H9 (cell line): ENCODE results near the gene OR51A7. TPM values are rescaled to one million over a fixed set of nuclear protein-coding genes. Genes with fewer than 3 reads are reported as not detected.

Experiments
- DNase-seq: peaks from one replicate; pipeline ENCODE4 v3.0.0-alpha.2; 2017
- H2AFZ ChIP-seq: one replicate; pipeline ENCODE4 v1.6.1; 2013; ENCODE audit warnings: mild to moderate bottlenecking, low read length, control low read depth, moderate library complexity
- H2AK5ac ChIP-seq: 2 replicates; pipeline ENCODE4 v1.6.1; 2013; ENCODE audit warnings: low read length, control low read depth, mixed read lengths; ENCODE audit not compliant: insufficient read length
- H2BK120ac ChIP-seq: one replicate; pipeline ENCODE4 v1.6.1; 2013; ENCODE audit warnings: low read depth, mild to moderate bottlenecking, low read length, control low read depth, inconsistent platforms; ENCODE audit not compliant: poor library complexity, severe bottlenecking
- H2BK12ac ChIP-seq: 2 replicates; pipeline ENCODE4 v1.6.1; 2013; ENCODE audit warnings: low read length, control low read depth, mixed read lengths, low read depth; ENCODE audit not compliant: insufficient read length
- H2BK15ac ChIP-seq: 2 replicates; pipeline ENCODE4 v1.6.1; 2013; ENCODE audit warnings: low read depth, low read length, control low read depth
- H2BK20ac ChIP-seq: one replicate; pipeline ENCODE4 v1.6.1; 2013; ENCODE audit warnings: low read depth, mild to moderate bottlenecking, low read length, control low read depth, inconsistent platforms; ENCODE audit not compliant: poor library complexity, severe bottlenecking
- H2BK5ac ChIP-seq: 2 replicates; pipeline ENCODE4 v1.6.1; 2013; ENCODE audit warnings: low read length, control low read depth, mixed read lengths; ENCODE audit not compliant: insufficient read length
- H3K14ac ChIP-seq: 2 replicates; pipeline ENCODE4 v1.6.1; 2013; ENCODE audit warnings: low read length, control low read depth; ENCODE audit not compliant: insufficient read depth
- H3K18ac ChIP-seq: 2 replicates; pipeline ENCODE4 v1.6.1; 2013; ENCODE audit warnings: low read depth, mild to moderate bottlenecking, mixed read lengths, low read length, control low read depth; ENCODE audit not compliant: insufficient read length
- H3K23ac ChIP-seq: 2 replicates; pipeline ENCODE4 v1.6.1; 2013; ENCODE audit warnings: low read length, control low read depth, mixed read lengths, low read depth; ENCODE audit not compliant: insufficient read length
- H3K23me2 ChIP-seq: 2 replicates; pipeline ENCODE4 v1.6.1; 2013; ENCODE audit warnings: low read depth, mild to moderate bottlenecking, mixed read lengths, low read length, control low read depth; ENCODE audit not compliant: insufficient read length, poor library complexity, severe bottlenecking
- H3K27ac ChIP-seq: 2 replicates; pipeline ENCODE4 v1.5.1; 2013; ENCODE audit warnings: low read length, control low read depth, mixed read lengths, low read depth; ENCODE audit not compliant: insufficient read length
- H3K27me3 ChIP-seq: 2 replicates; pipeline ENCODE4 v1.6.1; 2013; ENCODE audit warnings: low read length, control low read depth, inconsistent platforms; ENCODE audit not compliant: insufficient read depth
- H3K4ac ChIP-seq: 2 replicates; pipeline ENCODE4 v1.6.1; 2013; ENCODE audit warnings: low read depth, mild to moderate bottlenecking, control low read depth, inconsistent platforms, low read length, moderate library complexity
- H3K4me1 ChIP-seq: 2 replicates; pipeline ENCODE4 v1.6.1; 2013; ENCODE audit warnings: low read length, control low read depth, inconsistent platforms; ENCODE audit not compliant: insufficient read depth
- H3K4me2 ChIP-seq: 2 replicates; pipeline ENCODE4 v1.6.1; 2013; ENCODE audit warnings: low read length, control low read depth, mixed read lengths; ENCODE audit not compliant: insufficient read length, insufficient read depth
- H3K56ac ChIP-seq: 2 replicates; pipeline ENCODE4 v1.6.1; 2013; ENCODE audit warnings: low read depth, mild to moderate bottlenecking, mixed read lengths, low read length, control low read depth; ENCODE audit not compliant: insufficient read length
- H3K79me1 ChIP-seq: 2 replicates; pipeline ENCODE4 v1.6.1; 2013; ENCODE audit warnings: low read depth, mild to moderate bottlenecking, moderate library complexity, low read length, control low read depth, inconsistent platforms; ENCODE audit not compliant: insufficient read depth, poor library complexity, severe bottlenecking
- H3K79me2 ChIP-seq: 2 replicates; pipeline ENCODE4 v1.6.1; 2013; ENCODE audit warnings: low read length, control low read depth, inconsistent platforms; ENCODE audit not compliant: insufficient read depth
- H3K9ac ChIP-seq: 2 replicates; pipeline ENCODE4 v1.6.1; 2013; ENCODE audit warnings: low read length, control low read depth, mixed read lengths; ENCODE audit not compliant: insufficient read length; ENCODE audit errors: extremely low read depth
- H3K9me3 ChIP-seq: one replicate; pipeline ENCODE4 v1.6.1; 2013; ENCODE audit warnings: low read depth, low read length, inconsistent platforms; ENCODE audit not compliant: control insufficient read depth
- H3T11ph ChIP-seq: one replicate; pipeline ENCODE4 v1.6.1; 2013; ENCODE audit warnings: mild to moderate bottlenecking, low read length, control low read depth, inconsistent platforms
- H4K20me1 ChIP-seq: one replicate; pipeline ENCODE4 v1.6.1; 2013; ENCODE audit not compliant: control insufficient read depth, insufficient read length, insufficient read depth
- H4K5ac ChIP-seq: 2 replicates; pipeline ENCODE4 v1.6.1; 2013; ENCODE audit warnings: low read depth, mild to moderate bottlenecking, mixed read lengths, low read length, control low read depth; ENCODE audit not compliant: insufficient read length
- H4K8ac ChIP-seq: replicated peaks from 2 replicates; pipeline ENCODE4 v1.6.1; 2013; ENCODE audit warnings: low read length, control low read depth, mixed read lengths, low read depth; ENCODE audit not compliant: insufficient read length
- H4K91ac ChIP-seq: 2 replicates; pipeline ENCODE4 v1.6.1; 2013; ENCODE audit warnings: low read depth, mild to moderate bottlenecking, moderate library complexity, mixed read lengths, low read length, control low read depth; ENCODE audit not compliant: insufficient read length
- H3K27ac Mint-ChIP-seq, 3 experiments: 2 replicates in 2 of 3; 3 replicates in 1 of 3; pipeline ENCODE4 v1.8.0; 2020 to 2021; ENCODE audit warnings: mixed read lengths in 3 of 3, mild to moderate bottlenecking in 1 of 3, moderate library complexity in 1 of 3
- H3K27me3 Mint-ChIP-seq: 2 replicates; pipeline ENCODE4 v1.8.0; 2021; ENCODE audit warnings: low read depth, mild to moderate bottlenecking, moderate library complexity, mixed read lengths
- H3K36me3 Mint-ChIP-seq, 3 experiments: 2 replicates in 2 of 3; 3 replicates in 1 of 3; pipeline ENCODE4 v1.8.0; 2020 to 2021; ENCODE audit warnings: low read depth in 3 of 3, mixed read lengths in 3 of 3; ENCODE audit not compliant: insufficient read depth in 1 of 3
- H3K4me1 Mint-ChIP-seq, 2 experiments: 2 replicates each; pipeline ENCODE4 v1.8.0; 2020; ENCODE audit warnings: mixed read lengths in 2 of 2
- H3K4me3 Mint-ChIP-seq, 2 experiments: 2 replicates in 1 of 2; 3 replicates in 1 of 2; pipeline ENCODE4 v1.8.0; 2020 to 2021; ENCODE audit warnings: mild to moderate bottlenecking in 2 of 2, mixed read lengths in 2 of 2, moderate library complexity in 1 of 2
- H3K9me3 Mint-ChIP-seq, 2 experiments: 2 replicates in 1 of 2; 3 replicates in 1 of 2; pipeline ENCODE4 v1.8.0; 2020; ENCODE audit warnings: mild to moderate bottlenecking in 2 of 2, mixed read lengths in 2 of 2, moderate library complexity in 1 of 2
- WGBS: extraction: QIAGEN DNeasy Blood & Tissue Kit; methylation state at CpG from one replicate; pipeline ENCODE4 v1.1.7; 2013; ENCODE audit warnings: missing lambda C conversion rate, low lambda C conversion rate, mixed read lengths; ENCODE audit not compliant: insufficient read length; ENCODE audit errors: extremely low coverage; 5-methylcytosine and 5-hydroxymethylcytosine counted together
- total RNA-seq: library from RNA; stranded (reverse); gene quantifications from 2 replicates; pipeline ENCODE4 v1.2.1, GENCODE V29; 2021
- TF ChIP-seq, protein P1 (sequence below): fragments of 200-600 bp; sonication (generic); conservative IDR thresholded peaks from 3 replicates; pipeline ENCODE4 v1.8.0; 2021; ENCODE audit warnings: antibody characterized with exemption, mild to moderate bottlenecking

OR51A7 gene
- total RNA-seq, 1 experiment from 2014 or later: not detected

DNA sequence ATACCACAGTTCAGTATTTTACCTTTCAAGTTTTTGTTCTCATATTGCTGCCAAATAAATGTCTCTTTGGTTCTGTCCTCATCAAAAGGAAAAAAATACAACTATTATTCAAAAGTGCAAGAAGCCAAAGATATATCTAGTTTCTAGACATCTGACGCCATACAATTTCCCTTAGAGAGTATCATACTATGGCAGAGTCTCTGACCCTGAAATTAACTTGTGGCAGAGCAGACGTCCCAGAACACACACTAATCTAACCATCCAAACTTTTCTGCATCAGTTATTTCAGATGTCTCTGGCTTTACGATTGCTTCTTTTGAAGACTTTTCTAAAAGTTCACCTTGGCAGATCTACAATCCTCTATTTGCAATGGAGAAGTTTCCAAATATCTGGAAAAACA lies 19.2 kb upstream of the OR51A7 start:
- Histone ChIP-seq H3T11ph (no peak overlapping the region), H3K4me2 (no peak overlapping the region), H2AFZ (no peak overlapping the region), H3K14ac (no peak overlapping the region), H2AK5ac (no peak overlapping the region), H2BK120ac (no peak overlapping the region), H3K18ac (no peak overlapping the region), H3K9me3 (no peaks in the 10 kb centered on the region), H4K91ac (no peak overlapping the region), H3K79me1 (no peaks in the 10 kb centered on the region), H2BK12ac (no peak overlapping the region), H3K56ac (no peak overlapping the region), H3K23me2 (no peaks in the 10 kb centered on the region), H4K20me1 (no peaks in the 10 kb centered on the region), H2BK5ac (no peak overlapping the region), H4K5ac (no peak overlapping the region), H3K4ac (no peak overlapping the region), H3K27me3 (no peaks in the 10 kb centered on the region), H3K9ac (no peak overlapping the region), H3K27ac (no peak overlapping the region), H4K8ac (no peak overlapping the region), H2BK20ac (no peak overlapping the region), H3K4me1 (no peaks in the 10 kb centered on the region), H2BK15ac (no peak overlapping the region), H3K23ac (no peak overlapping the region), H3K79me2 (no peaks in the 10 kb centered on the region)
- Mint-ChIP-seq H3K4me3 (no peak overlapping the region), H3K9me3 (no peaks in the 10 kb centered on the region), H3K4me1 (no peaks in the 10 kb centered on the region), H3K36me3 (no peaks in the 10 kb centered on the region), H3K27me3 (peaks cover 2% of the 10 kb centered on the region; the same call in 1 of the 2 replicates), H3K27ac (no peak overlapping the region)
- WGBS: no CpG with 5 or more reads among the region's 3 CpGs
- TF ChIP-seq, protein P1, sequence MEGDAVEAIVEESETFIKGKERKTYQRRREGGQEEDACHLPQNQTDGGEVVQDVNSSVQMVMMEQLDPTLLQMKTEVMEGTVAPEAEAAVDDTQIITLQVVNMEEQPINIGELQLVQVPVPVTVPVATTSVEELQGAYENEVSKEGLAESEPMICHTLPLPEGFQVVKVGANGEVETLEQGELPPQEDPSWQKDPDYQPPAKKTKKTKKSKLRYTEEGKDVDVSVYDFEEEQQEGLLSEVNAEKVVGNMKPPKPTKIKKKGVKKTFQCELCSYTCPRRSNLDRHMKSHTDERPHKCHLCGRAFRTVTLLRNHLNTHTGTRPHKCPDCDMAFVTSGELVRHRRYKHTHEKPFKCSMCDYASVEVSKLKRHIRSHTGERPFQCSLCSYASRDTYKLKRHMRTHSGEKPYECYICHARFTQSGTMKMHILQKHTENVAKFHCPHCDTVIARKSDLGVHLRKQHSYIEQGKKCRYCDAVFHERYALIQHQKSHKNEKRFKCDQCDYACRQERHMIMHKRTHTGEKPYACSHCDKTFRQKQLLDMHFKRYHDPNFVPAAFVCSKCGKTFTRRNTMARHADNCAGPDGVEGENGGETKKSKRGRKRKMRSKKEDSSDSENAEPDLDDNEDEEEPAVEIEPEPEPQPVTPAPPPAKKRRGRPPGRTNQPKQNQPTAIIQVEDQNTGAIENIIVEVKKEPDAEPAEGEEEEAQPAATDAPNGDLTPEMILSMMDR: no peak
- no peak for DNase-seq
